ENCODE data around the gene MASP2.

- TF ChIP-seq CTCF (IDR thresholded peaks at IDR 0.05) (no peak), POLR2A (IDR thresholded peaks at IDR 0.05) (no peak)
Observed at GRCh38 chr1:11070876-11071275, 23.8 kb upstream of the MASP2 start.
